Tibial nerve (tissue), 4 donors: Measurements from ENCODE around the gene RNF126. TPM values are rescaled to one million over a fixed set of nuclear protein-coding genes. Genes with fewer than 3 reads are reported as not detected.

Experiments used
- DNase-seq, 2 donors: peaks; one replicate each; pipeline ENCODE4 v3.0.0-alpha.2; 2019; ENCODE audit warnings: low spot score in 2 of 2
- H3K27ac ChIP-seq, 4 donors: fragments of 200-600 bp; sonication (generic) in 3 of 4; one replicate each; pipeline ENCODE4 v1.5.1; 2017 to 2019; ENCODE audit warnings: mild to moderate bottlenecking in 1 of 4
- H3K27me3 ChIP-seq, 2 donors: fragments of 200-600 bp; sonication (generic) in 1 of 2; one replicate each; pipeline versions ENCODE4 v1.5.1 to v1.6.0; 2017 to 2019
- H3K36me3 ChIP-seq, 3 donors: fragments of 200-600 bp; sonication (generic); one replicate each; pipeline ENCODE4 v1.5.1; 2018 to 2019
- H3K4me1 ChIP-seq, 4 donors: fragments of 200-600 bp; sonication (generic) in 3 of 4; one replicate each; pipeline ENCODE4 v1.5.1; 2017 to 2019
- H3K4me3 ChIP-seq, 4 donors: fragments of 200-600 bp; sonication (generic) in 3 of 4; one replicate each; pipeline ENCODE4 v1.5.1; 2017 to 2019; ENCODE audit warnings: mild to moderate bottlenecking in 1 of 4, moderate library complexity in 1 of 4
- H3K9me3 ChIP-seq, 4 donors: fragments of 200-600 bp; sonication (generic) in 3 of 4; one replicate each; pipeline ENCODE4 v1.5.1; 2017 to 2019
- CTCF ChIP-seq, 5 experiments: fragments of 200-600 bp in 3 of 5; fragments of 450-650 bp in 2 of 5; sonication (generic) in 3 of 5; IDR thresholded peaks; one replicate each; pipeline ENCODE4 v1.5.1; 2016 to 2019; ENCODE audit warnings: antibody characterized with exemption in 5 of 5, mild to moderate bottlenecking in 3 of 5, moderate library complexity in 2 of 5
- EP300 ChIP-seq, 2 donors: sonication (generic); formaldehyde crosslinking; IDR thresholded peaks; one replicate each; pipeline ENCODE4 v1.6.1; 2017; ENCODE audit warnings: antibody characterized with exemption in 2 of 2, mild to moderate bottlenecking in 1 of 2
- POLR2A ChIP-seq, 2 donors: fragments of 450-650 bp; IDR thresholded peaks; one replicate each; pipeline ENCODE4 v1.6.1; 2017; ENCODE audit warnings: antibody characterized with exemption in 2 of 2, mild to moderate bottlenecking in 2 of 2, moderate library complexity in 2 of 2
- WGBS, 2 donors: methylation state at CpG; one replicate each; pipeline ENCODE4 v1.1.5; 2018; 5-methylcytosine and 5-hydroxymethylcytosine counted together
- total RNA-seq, 4 donors: library from RNA; depleted of rRNA; stranded (reverse); fragments of >200 nt; gene quantifications; one replicate each; pipeline ENCODE4 v1.1.0, GENCODE V29; 2016

RNF126 gene
- total RNA-seq, 4 donors from 2014 or later, result 38.0 to 90.9 (median 55.3) TPM

GRCh38 chr19:687569-688166, 24.7 kb upstream of the RNF126 start:
- TF ChIP-seq EP300 (IDR thresholded peaks at IDR 0.05) (no peak), POLR2A (IDR thresholded peaks at IDR 0.05) (no peak), CTCF (IDR thresholded peaks at IDR 0.05) (no peak)

GRCh38 chr19:686589-687297, 23.7 kb upstream of the RNF126 start:
- Histone ChIP-seq H3K27ac (no peak overlapping the region), H3K9me3 (no peaks in the 10 kb centered on the region), H3K4me3 (no peak overlapping the region), H3K4me1 (peaks cover 0 to 8% (median 0%) of the 10 kb centered on the region in 4 donors), H3K36me3 (peaks cover 0 to 13% (median 0%) of the 10 kb centered on the region in 3 donors), H3K27me3 (no peaks in the 10 kb centered on the region)
- TF ChIP-seq EP300 (IDR thresholded peaks at IDR 0.05), result no peak
- no peak for TF ChIP-seq CTCF (IDR thresholded peaks at IDR 0.05)
- TF ChIP-seq POLR2A (IDR thresholded peaks at IDR 0.05), result no peak
- 69 to 74% methylated on average over 13 to 14 of the region's 17 CpGs for WGBS, 2 donors
- DNase-seq, result no peak

More at GRCh38 chr19:687569-688166, 24.7 kb upstream of the RNF126 start:
- Histone ChIP-seq H3K27ac (no peak overlapping the region), H3K9me3 (no peaks in the 10 kb centered on the region), H3K4me3 (no peak overlapping the region), H3K36me3 (peaks cover 0 to 4% (median 0%) of the 10 kb centered on the region in 3 donors), H3K27me3 (no peaks in the 10 kb centered on the region), H3K4me1 (peaks cover 0 to 8% (median 0%) of the 10 kb centered on the region in 4 donors)
- 80 to 87% methylated on average over 10 to 11 of the region's 11 CpGs for whole genome bisulfite sequencing, 2 donors
- no peak for DNase-seq

GRCh38 chr19:685454-685931, 22.5 kb upstream of the RNF126 start:
- no peaks in the 10 kb centered on the region for H3K27me3 ChIP-seq
- H3K4me3 ChIP-seq, result no peak overlapping the region
- H3K36me3 ChIP-seq, result peaks cover 0 to 20% (median 0%) of the 10 kb centered on the region in 3 donors
- H3K9me3 ChIP-seq, result no peaks in the 10 kb centered on the region
- no peak overlapping the region for H3K27ac ChIP-seq
- DNase-seq, result no peak
- whole genome bisulfite sequencing, 2 donors, result 59 to 65% methylated on average over 16 to 28 of the region's 31 CpGs
- H3K4me1 ChIP-seq, result peaks cover 0 to 16% (median 4%) of the 10 kb centered on the region in 4 donors
- TF ChIP-seq EP300 (IDR thresholded peaks at IDR 0.05), result no peak
- no peak for TF ChIP-seq POLR2A (IDR thresholded peaks at IDR 0.05)
- no peak for TF ChIP-seq CTCF (IDR thresholded peaks at IDR 0.05)

GRCh38 chr19:682678-683320, 19.8 kb upstream of the RNF126 start:
- H3K9me3 ChIP-seq, result no peaks in the 10 kb centered on the region
- peak overlapping the region in 1 of 4 donors; percentile 9 for H3K27ac ChIP-seq
- peaks cover 0 to 20% (median 0%) of the 10 kb centered on the region in 3 donors for H3K36me3 ChIP-seq
- peaks cover 0 to 35% (median 19%) of the 10 kb centered on the region in 4 donors for H3K4me1 ChIP-seq
- TF ChIP-seq CTCF (IDR thresholded peaks at IDR 0.05) (no peak), POLR2A (IDR thresholded peaks at IDR 0.05) (no peak)
- WGBS, 2 donors, result 82 to 84% methylated on average over 9 to 11 of the region's 25 CpGs
- DNase-seq, result no peak
- no peaks in the 10 kb centered on the region for H3K27me3 ChIP-seq
- no peak overlapping the region for H3K4me3 ChIP-seq
